ENCODE data around the gene OBP2A.
"Not testable (repeated sequence)": the region's sequence is repeated elsewhere in the genome, so short reads cannot be mapped to it uniquely, and the experiment has no call there.

DNA sequence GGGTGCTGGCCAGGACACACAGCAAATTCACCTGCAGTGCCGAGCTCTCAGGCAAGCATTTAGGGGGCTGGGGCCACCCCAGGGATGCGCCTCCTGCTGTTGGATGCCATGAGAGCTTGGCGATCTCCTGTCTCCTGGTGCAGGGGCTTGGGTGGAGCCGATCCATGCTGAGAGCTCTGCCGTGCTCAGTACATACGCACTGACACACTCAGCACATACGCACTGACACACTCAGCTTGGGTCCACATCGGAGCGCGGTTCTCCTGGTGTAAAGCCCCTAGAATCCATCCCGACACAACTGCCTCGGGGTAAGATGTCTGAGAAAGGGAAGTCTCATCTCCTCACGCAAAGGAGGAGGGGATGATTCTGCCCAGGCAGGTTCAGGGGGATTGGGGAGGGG is 10.3 kb upstream of the OBP2A start:
- TF ChIP-seq, protein P1, sequence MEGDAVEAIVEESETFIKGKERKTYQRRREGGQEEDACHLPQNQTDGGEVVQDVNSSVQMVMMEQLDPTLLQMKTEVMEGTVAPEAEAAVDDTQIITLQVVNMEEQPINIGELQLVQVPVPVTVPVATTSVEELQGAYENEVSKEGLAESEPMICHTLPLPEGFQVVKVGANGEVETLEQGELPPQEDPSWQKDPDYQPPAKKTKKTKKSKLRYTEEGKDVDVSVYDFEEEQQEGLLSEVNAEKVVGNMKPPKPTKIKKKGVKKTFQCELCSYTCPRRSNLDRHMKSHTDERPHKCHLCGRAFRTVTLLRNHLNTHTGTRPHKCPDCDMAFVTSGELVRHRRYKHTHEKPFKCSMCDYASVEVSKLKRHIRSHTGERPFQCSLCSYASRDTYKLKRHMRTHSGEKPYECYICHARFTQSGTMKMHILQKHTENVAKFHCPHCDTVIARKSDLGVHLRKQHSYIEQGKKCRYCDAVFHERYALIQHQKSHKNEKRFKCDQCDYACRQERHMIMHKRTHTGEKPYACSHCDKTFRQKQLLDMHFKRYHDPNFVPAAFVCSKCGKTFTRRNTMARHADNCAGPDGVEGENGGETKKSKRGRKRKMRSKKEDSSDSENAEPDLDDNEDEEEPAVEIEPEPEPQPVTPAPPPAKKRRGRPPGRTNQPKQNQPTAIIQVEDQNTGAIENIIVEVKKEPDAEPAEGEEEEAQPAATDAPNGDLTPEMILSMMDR (IDR thresholded peaks at IDR 0.05), result not testable (repeated sequence)
- TF ChIP-seq POLR2A (IDR thresholded peaks at IDR 0.05), result not testable (repeated sequence)

All from tibial nerve (tissue), 3 donors.